SU-DHL-6 (cell line): ENCODE data around the gene FABP7.

Experiments used
- EZH2phosphoT487 ChIP-seq: fragments of 200-600 bp; sonication (generic), shearing (Covaris generic); conservative IDR thresholded peaks from 2 replicates; pipeline ENCODE4 v1.6.1; 2018; ENCODE audit warnings: mild to moderate bottlenecking, antibody characterized with exemption, low read length, moderate library complexity, mixed read lengths
- TF ChIP-seq, protein P1 (sequence below): fragments of 200-600 bp; sonication (generic); IDR thresholded peaks from one replicate; pipeline ENCODE4 v1.5.1; 2017; ENCODE audit warnings: antibody characterized with exemption, mild to moderate bottlenecking, low read length, moderate library complexity; ENCODE audit not compliant: insufficient read depth, poor library complexity, severe bottlenecking

- TF ChIP-seq, protein P1, sequence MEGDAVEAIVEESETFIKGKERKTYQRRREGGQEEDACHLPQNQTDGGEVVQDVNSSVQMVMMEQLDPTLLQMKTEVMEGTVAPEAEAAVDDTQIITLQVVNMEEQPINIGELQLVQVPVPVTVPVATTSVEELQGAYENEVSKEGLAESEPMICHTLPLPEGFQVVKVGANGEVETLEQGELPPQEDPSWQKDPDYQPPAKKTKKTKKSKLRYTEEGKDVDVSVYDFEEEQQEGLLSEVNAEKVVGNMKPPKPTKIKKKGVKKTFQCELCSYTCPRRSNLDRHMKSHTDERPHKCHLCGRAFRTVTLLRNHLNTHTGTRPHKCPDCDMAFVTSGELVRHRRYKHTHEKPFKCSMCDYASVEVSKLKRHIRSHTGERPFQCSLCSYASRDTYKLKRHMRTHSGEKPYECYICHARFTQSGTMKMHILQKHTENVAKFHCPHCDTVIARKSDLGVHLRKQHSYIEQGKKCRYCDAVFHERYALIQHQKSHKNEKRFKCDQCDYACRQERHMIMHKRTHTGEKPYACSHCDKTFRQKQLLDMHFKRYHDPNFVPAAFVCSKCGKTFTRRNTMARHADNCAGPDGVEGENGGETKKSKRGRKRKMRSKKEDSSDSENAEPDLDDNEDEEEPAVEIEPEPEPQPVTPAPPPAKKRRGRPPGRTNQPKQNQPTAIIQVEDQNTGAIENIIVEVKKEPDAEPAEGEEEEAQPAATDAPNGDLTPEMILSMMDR = no peak
- TF ChIP-seq EZH2phosphoT487 = no peak
Measured at GRCh38 chr6:122736163-122736562, 43.4 kb upstream of the FABP7 start.
